DMS 273 treated with DMSO at 0.1 percent for 48 hours (cell line): ENCODE measurements around the gene TRMT61B.
A peak's percentile ranks its signal among the peaks of the same experiment; 100 is the strongest.

Source experiments
- DNase-seq: peaks from one replicate; lab custom pipeline; 2025; lab: John Stamatoyannopoulos, UW

The TRMT61B gene

DNA sequence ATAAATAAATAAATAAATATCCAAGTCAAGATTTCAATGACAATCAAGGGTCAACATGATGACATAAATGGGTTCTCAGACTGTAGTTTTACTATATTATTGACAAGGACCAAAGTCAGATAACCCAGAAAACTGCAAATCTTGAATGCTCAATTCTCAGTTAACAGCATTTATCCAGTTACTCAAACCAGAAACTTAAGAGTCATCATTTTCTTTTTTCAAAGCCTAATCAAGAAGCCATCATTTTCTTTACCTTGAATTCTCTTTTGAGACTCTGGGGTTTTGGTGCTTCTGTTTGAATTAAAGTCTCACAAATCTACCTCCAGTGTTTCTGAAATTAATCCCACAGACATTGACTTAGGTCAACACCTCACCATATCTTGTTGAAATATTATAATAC lies 14.1 kb downstream of the TRMT61B start:
- DNase-seq = no peak

DNA sequence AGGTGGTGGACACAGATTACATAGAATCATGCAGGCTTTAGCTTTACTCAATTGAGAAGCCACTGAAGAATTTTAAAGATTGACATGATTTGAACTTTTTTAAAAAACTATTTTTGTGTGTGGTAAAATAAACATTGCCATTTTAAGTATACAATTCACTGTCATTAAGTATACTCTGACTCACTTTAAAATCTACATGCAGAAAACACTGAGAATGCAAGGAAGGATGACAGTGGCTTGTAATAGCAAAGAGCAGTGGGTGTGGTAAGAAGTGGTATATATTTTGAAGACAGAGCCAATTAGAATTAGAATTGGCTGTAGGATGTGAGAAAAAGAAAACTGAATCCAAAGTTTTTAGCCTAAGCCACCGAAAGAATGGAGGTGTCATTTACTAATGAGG lies 14.9 kb downstream of the TRMT61B start:
- no peak for DNase-seq

GRCh38 chr2:28842042-28842441 lies 28.1 kb downstream of the TRMT61B start:
- DNase-seq = no peak

- no peak for DNase-seq
Observed at GRCh38 chr2:28838971-28839370, 31.1 kb downstream of the TRMT61B start.

- no peak for DNase-seq
Observed at GRCh38 chr2:28835781-28836180, 34.3 kb downstream of the TRMT61B start.

- no peak for DNase-seq
Observed at GRCh38 chr2:28833740-28834470, 36.2 kb downstream of the TRMT61B start.

- DNase-seq = no peak
Observed at GRCh38 chr2:28828382-28828781, 41.7 kb downstream of the TRMT61B start.

DNA sequence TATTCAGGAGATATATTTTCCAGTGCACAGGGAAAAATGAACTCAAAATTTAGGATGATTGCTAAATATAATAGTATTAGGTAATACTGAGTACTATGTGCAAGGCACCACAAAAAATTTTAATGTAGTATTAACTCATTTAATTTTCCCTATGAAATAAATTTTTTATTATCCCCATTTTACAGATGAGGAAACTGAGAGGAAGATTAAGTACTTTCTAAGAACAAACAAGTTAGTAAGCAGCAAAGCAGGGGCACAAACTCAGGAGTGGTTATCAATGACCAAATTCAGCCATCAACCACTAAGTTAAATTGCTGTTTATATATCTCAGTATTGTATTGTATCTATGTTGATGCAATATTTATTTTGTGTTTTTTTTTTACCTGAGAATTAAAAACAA lies 45.2 kb downstream of the TRMT61B start:
- DNase-seq = no peak

GRCh38 chr2:28824207-28824606 lies 45.9 kb downstream of the TRMT61B start:
- DNase-seq = no peak

DNA sequence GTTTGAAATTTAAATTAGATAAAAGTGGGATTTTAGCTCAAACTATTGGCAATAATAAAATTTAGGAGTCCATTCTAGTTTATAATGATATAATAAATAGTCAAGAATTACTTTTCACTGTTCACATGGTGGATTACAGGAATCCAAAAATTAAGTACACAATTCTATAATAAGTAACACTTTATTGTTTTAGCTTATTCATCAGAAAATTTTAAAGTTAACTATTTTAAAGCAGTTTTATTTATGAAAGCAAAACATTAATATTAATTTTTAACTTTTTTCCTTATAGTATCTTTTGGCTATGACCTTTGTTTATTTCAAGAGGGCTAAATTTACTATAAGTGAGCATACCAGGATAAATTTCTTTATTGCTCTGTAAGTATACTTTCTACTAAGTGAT lies 48.1 kb downstream of the TRMT61B start:
- no peak for DNase-seq

- peak; percentile 34 for DNase-seq
Observed at GRCh38 chr2:28821295-28821958, 48.7 kb downstream of the TRMT61B start.

DNA sequence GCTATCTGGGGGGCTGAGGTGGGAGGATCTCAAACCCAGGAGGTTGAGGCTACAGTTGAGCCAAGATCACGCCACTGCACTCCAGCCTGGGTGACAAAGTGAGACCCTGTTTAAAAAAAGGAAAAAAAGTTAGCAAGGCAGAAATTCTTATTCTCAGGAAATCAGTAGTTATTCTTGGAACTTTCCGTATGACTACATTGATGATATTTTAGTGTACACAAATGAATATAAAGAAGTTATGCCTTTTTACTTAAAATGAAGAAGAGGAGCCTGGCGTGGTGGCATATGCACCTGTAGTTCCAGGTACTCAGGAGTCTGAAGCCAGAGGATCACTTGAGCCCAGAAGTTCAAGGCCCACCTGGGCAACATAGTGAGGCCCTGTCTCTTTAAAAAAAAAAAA lies 52.1 kb downstream of the TRMT61B start:
- DNase-seq = no peak

DNA sequence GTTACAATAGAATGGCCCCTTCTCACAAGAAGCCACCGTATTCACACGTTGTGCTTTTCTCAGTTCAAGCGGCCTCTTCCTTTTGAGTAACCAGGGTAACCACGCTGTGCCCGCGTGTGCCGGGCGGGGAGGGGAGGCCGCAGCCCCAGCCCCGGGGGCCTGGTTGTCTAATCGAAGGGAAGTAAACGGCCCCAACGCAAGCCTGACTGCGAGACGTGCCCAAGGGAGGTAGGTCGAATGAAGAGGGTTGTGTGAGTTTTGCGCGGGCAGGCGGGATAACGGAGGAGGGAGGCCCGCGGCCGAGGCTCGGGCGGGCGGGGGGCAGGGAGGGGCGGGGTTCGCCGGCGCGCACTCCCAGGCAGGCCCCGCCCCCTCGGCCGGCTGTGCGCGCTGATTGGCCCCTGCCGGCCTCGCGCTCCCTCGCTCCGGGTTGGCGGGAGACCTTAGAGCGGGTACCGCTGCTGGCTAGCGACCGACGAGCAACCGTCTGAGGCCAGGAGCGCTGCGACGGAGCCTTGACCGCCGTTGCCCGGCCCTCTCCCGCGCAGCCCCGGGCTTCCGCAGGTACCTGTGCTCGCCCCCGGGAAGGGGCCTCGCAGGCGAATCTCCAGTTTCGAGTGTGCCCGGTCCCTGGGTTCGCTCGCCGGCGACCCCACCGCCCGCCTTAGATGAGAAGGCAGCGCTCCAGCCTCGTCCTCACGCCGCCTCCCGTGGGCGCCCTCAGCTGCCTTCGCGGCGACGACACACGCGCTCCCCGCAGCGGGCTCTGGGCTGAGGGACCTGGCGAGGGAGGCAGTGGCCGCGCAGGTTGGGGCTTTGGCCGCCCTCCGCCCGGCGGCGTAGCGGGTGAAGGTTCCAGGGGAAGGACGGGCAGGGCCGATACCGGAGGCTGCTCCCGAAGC lies 59.5 kb downstream of the TRMT61B start, which contains the start of gene SPDYA:
SPDYA (plus strand) TSS at position 451 of the 902 bp plus-strand sequence. CDS start 5,181 bp downstream, outside the sequence.
- DNase-seq = peak; percentile 52

GRCh38 chr2:28809927-28810326 lies 60.2 kb downstream of the TRMT61B start:
- DNase-seq = no peak

GRCh38 chr2:28802975-28803429 lies 67.1 kb downstream of the TRMT61B start:
- no peak for DNase-seq

GRCh38 chr2:28801726-28802125 lies 68.4 kb downstream of the TRMT61B start:
- DNase-seq = no peak
